ENCODE data around the gene KRTAP3-1. TPM values are rescaled to one million over a fixed set of nuclear protein-coding genes. Genes with fewer than 3 reads are reported as not detected.

Gene KRTAP3-1
- total and polyA plus RNA-seq, 9 of the 15 experiments (the other 6 are each of a cell fraction or from before 2014, with no cell fraction given) = not detected

GRCh38 chr17:41026715-41027471, 18.0 kb upstream of the KRTAP3-1 start, which contains the start of gene KRTAP1-5:
Gene KRTAP1-5, minus strand, starts transcription at chr17:41027208. Its CDS starts 53 bp downstream, at chr17:41027155.
- H3K27ac ChIP-seq (ENCODE audit: extremely low read depth, low read depth, low read length) = no peak within 1 kb of the TSS
- H4K20me1 ChIP-seq (replicated peaks; ENCODE audit: control insufficient read depth, insufficient read depth, low read length) = no peaks in the 10 kb centered on the region
- no peak for FAIRE-seq
- TF ChIP-seq ZSCAN29 (IDR thresholded peaks at IDR 0.05) (no peak), DPF2 (IDR thresholded peaks at IDR 0.05) (no peak), TBP (optimal IDR thresholded peaks at IDR 0.05; ENCODE audit: low read depth, low read length) (no peak), BCLAF1 (IDR thresholded peaks at IDR 0.05; ENCODE audit: borderline replicate concordance in 1 of 2, control insufficient read depth in 1 of 2, low read depth in 2 of 2, low read length in 1 of 2) (no peak), THRA (IDR thresholded peaks at IDR 0.05) (no peak), EGR1 (conservative IDR thresholded peaks at IDR 0.05) (no peak)
- 0% methylated on average over 8 of the region's 9 CpGs for WGBS (ENCODE audit: insufficient coverage, low coverage, missing lambda C conversion rate)
- intact Hi-C loops (cut with micrococcal nuclease) = no loop called here
- H2AFZ ChIP-seq (ENCODE audit: low read depth, low read length) = no peak within 1 kb of the TSS
- peaks cover 0 to 15% of the 10 kb centered on the region in 2 experiments; a peak in 2 of 5 replicates for H3K27me3 ChIP-seq (ENCODE audit: control insufficient read depth in 2 of 2, insufficient read depth in 2 of 2, low read length in 2 of 2)
- no peak within 1 kb of the TSS for H3K9ac ChIP-seq (ENCODE audit: insufficient read depth in 1 of 2, low read depth in 2 of 2, low read length in 2 of 2)
- ChIA-PET POLR2A (no interaction called here), CTCF (ENCODE audit: low intra/inter-chr PET ratio) (no interaction called here)
- H3K4me1 ChIP-seq (replicated peaks in 1 of 2; ENCODE audit: control insufficient read depth in 2 of 2, insufficient read depth in 2 of 2, low read length in 2 of 2) = peaks cover 0 to 4% of the 10 kb centered on the region in 2 experiments; a peak in 1 of 5 replicates
- no peak within 1 kb of the TSS for H3K4me2 ChIP-seq (ENCODE audit: insufficient read depth, low read length)
- no peak within 1 kb of the TSS for H3K4me3 ChIP-seq
- no peaks in the 10 kb centered on the region for H3K79me2 ChIP-seq (ENCODE audit: control insufficient read depth, insufficient read depth, low read length)
- BruUV-seq (replicated peaks) = no TSS peak
- in situ Hi-C loops (cut with MboI) = no loop called here
- DNase-seq (ENCODE audit: extremely low read depth in 1 of 4, low spot score in 3 of 4) = no peak
- no peaks in the 10 kb centered on the region for H3K9me3 ChIP-seq (replicated peaks; ENCODE audit: control insufficient read depth, insufficient read depth, low read depth, low read length)
- no peaks in the 10 kb centered on the region for H3K36me3 ChIP-seq (ENCODE audit: control insufficient read depth, insufficient read depth, low read length)
- H3K9me1 ChIP-seq (ENCODE audit: control insufficient read depth, insufficient read depth, low read length) = no peaks in the 10 kb centered on the region
- no peak for ATAC-seq
